COLO668 (cell line): ENCODE data around the gene GPR62.
"Not testable (repeated sequence)": the region's sequence is repeated elsewhere in the genome, so short reads cannot be mapped to it uniquely, and the experiment has no call there.

Experiments used
- DNase-seq: peaks from one replicate; lab custom pipeline; 2025; ENCODE audit not compliant: unreplicated experiment; lab: John Stamatoyannopoulos, UW

Gene GPR62

DNA sequence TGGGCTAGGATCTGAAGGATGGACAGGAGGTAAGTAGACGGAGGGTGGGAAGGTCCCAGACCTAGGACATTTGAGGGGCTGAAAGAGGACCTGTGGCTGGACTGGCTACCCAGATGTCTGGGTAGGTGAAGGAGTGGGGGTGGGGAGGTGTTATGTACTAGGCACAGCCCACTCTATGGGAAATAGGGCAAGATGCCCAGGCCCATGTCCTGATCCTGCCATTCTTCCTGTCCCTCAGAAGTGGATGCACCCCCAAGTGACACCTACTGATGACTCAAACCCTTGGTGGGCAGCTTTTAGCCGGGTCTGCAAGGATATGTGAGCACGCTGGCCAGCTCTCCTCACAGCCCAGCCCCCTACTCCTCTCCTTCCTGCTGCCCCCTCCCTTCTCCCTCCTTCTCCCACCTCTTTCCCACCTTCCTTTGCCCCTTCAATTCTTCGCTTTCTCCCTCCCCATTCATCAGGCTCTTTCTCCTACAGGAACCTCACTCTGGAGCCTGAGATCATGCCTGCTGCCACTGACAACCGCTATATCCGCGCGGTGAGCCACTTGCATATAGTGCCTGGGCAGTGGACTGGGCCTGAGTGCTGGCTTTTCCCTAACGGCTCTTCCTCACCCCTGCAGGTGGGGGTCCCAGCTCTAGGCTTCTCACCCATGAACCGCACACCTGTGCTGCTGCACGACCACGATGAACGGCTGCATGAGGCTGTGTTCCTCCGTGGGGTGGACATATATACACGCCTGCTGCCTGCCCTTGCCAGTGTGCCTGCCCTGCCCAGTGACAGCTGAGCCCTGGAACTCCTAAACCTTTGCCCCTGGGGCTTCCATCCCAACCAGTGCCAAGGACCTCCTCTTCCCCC is 33.3 kb downstream of the GPR62 start:
- DNase-seq = no peak

DNA sequence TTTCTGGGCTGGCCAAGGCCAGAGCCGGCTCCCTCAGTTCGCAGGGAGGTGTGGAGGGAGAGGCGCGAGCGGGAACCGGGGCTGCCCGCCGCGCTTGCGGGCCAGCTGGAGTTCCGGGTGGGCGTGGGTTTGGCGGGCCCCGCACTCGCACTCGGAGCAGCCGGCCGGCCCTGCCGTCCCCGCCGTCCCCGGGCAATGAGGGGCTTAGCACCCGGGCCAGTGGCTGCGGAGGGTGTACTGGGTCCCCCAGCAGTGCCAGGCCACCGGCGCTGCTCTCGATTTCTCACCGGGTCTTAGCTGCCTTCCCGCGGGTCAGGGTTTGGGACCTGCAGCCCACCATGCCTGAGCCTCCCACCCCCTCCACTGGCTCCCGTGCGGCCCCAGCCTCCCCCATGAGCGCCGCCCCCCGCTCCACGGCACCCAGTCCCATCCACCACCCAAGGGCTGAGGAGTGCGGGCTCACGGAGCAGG is 35.4 kb downstream of the GPR62 start:
- DNase-seq = not testable (repeated sequence)

DNA sequence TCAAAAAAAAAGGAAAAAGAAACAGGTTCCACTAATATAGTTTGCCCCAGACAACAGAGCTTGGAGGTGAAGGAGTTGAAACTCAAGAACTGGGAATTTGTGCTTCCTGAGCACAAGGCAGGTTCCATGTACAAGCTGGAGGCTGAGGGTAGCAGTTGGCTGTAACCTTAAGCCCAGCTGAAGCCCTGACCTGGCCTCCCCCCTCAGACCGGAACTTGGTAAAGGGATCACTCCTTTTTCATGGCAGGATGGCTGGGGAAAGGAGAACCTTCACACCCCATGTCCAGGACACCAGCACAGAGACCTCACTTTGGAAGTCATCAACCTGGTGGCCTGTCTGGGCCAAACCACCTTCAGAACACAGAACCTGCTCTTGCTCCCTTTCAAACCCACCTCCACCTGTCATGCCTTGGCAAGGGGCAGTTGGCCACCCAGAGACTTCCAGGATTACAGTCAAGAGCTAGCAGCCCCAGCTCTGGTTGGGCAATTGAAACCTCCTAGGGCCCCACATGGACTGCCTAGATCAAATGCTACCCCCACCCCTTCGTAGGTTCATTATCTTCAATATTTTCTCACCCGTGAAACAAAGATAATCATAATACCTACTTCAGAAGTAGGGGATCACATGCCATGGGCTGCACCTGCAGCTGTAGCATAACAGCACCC is 37.0 kb downstream of the GPR62 start:
- DNase-seq = no peak

DNA sequence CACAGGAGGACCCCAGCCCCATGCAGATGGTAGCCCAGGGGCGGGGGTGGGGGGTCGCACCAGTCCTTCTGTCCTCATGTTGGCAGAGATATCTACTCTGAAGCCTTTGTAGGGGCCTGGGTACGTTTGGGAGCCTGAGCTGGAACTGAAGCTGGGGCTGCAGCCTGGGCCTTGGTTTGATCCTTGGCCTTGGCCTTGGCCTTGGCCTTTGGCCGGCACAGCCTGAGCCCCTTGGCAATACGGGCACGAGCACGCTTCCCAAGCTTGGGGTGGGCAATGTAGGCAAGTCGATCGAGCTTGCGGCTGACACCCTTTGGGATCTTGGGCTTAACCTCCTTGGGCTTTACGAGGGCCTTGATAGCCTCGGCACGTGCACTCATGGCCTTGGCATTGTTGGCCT is 38.5 kb downstream of the GPR62 start:
- not testable (repeated sequence) for DNase-seq

DNA sequence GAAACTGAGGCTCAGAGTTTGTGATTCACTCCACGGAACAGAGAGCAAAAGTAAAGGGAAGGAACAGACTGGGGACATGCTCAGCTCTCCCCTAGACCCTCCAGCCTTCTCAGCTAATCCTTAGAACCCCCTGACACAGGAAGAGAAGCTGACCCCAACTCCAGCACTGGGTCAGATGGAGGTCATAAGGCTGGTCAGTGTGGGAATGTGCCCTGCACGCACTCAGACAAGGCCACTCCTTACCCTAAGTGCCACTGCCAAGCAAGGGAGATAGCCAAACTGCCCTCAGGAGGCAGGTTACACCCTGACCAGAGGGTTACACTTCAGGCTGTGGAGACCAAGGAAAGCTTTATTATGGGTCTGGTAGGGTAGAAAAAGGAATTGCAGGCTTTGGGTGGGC is 39.3 kb downstream of the GPR62 start:
- DNase-seq = no peak

DNA sequence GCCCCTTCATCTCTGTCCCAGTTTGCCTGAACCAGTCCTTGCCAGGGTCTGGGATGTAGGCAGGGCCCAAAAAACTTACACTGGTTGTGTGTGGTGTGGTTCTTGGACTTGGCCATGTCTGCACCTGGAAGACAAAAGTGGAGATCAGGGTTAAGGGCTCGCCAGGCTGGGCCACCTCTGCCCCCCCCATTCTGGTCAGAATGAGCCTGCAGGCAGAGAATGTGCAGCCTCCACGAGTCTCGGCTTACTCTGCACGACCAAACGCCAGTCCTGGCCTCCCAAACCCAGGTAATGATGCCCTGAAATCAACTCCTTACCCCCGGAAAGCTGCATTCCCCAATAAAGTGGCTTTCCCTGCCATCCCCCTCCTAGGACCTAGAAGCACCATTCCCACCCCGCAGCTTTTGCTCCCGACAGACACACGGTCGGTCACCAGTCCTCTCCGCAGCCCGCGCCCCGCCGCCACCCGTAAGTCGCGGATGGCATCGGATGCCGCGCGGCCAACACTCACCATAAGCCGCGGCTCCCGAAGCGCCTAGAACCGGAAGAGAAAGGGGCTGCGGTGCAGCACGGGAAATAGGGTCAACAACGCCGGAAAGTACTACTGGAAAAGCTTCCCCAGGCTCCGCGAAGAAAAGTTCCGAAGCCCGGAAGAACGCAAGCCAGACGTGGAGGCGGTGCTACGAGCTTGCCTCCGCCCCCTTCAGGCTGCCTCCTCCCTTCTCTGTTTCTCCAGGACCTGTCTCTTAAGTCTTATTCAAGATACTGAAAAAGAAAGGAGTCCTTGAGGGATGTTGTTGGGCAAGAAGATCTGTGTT is 40.4 kb downstream of the GPR62 start, which contains the start of gene RPL29:
Gene RPL29, minus strand, starts transcription at position 550 of the 818 bp plus-strand sequence. Its CDS starts 434 bp downstream, at position 116.
- peak; percentile 86 for DNase-seq

DNA sequence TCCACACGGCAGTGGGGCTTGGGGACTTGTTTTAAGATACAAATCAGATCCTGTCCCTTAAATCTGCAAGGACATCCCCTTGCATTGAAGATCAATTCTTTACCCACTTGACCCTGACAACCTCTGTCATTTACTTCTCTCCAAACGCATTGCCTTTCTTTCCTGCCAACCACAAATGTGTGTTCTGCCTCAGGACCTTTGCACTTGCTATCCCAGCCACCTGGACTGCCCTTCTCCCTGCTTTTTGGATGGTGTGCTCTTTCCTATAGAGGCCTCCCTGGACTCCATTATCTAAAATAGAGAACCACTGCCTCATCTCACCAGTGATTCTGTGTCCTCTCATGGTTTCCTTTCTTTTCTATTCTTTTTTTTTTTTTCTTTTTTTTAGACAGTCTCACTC is 42.0 kb downstream of the GPR62 start:
- no peak for DNase-seq

DNA sequence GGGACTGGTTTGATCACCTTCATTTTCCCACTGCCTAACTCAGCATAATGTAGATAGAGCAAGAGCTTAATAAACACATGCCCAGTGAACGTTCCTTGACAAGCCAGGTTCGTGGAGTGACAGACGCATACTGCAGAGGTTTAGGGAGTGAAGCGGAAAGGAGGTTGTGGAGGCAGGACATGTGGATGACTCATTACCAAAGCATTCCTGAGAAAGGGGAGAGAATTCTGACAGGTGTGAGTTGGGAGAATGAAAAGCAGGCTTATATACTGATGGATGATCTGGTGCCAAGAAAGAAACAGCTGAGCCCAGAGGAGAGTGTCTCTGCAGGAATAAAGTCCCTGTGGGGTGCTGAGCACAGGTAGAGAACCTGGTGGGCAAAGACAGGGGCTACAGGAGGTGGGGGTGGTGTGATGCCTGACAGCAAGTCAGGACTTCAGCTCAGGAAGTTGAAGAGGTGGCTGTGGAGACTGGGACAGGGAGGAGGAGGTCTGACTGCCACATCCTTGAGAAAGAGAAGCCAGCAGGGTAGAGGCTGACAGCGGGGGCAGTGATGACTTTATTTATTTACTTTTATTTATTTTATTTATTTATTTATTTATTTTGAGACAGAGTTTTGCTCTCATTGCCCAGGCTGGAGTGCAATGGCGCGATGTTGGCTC is 42.9 kb downstream of the GPR62 start:
- DNase-seq = peak; percentile 13

DNA sequence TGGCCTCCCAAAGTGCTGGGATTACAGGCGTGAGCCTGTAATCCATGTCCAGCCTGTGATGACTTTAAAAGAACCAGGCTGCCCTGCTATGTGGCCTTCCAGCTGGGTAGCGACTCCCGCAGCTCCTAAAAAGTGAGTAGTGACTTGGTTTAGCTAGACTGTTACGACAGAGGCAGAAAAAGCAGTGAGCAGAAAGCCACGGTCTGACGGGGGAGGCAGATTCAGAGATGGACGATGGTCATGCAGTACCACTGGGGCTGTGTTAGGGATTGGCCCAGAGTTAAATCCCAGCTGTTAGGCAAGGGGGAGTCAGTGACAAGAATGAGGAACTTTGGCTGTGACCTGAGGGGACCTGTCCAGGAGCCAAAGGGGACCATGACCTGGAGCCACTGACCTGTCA is 43.6 kb downstream of the GPR62 start:
- DNase-seq = no peak

DNA sequence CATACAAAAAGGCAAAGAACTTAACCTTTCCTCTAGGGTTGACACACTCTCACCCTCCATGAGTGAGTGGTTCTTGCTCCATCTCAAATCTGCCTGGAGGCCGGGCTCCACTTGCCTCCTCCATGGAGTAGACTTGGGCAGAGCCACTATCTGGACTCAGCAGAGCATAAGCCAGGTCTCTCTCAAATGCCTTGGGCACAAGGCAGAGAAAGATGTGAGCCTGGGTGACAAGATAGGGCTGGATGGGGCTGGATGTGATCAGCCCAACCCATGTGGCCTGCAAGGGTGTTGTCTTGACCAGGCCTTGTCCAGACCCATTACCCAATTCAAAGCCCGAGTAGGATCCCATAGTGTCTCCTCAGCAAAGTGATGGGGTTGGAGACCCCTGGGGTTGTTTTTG is 44.7 kb downstream of the GPR62 start:
- no peak for DNase-seq

DNA sequence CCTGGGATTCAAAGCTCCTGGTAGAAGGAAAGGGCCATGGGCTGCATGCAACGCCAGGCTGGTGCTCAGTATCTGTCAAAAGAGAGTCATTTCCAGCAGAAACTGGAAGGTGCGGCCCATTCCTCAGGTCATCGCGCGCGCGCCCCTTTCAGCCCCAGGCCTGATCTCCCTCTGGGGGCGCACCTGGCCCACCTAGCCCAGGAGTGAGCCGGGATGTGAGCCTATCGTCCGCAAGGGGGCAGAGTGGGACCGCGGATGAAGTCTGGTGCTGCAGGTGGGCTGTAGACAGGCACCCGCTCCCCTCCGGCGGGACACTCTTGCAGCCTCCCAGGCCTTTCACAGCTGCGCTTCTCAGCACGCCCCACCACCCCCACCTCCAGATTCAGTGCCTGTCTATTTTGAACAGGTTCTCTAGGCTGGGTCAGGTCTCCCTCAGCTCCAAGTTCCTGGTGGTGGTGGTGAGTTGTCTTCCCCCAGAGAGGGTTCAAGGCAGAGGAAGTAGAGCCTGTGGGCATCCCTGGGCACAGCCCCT is 46.3 kb downstream of the GPR62 start:
- DNase-seq = peak; percentile 74

DNA sequence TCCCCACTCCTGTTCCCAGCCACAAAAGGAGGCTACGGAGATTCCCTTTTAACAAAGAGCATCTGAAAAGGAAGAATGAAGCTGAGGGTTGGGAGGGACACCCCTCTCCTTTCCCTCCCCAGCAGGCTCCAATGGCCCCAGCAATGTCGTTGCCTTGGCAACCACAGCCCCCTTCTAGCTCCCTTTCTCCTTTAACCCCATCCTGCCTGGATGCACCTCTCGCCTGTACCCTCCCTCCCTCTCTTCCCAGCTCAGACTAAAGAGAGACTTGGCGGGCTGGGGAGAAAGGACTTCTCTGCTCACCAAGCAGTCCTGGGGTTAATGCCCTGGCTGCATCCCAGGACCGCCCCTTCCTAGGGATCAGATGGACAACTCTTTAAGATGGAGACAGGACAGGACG is 47.6 kb downstream of the GPR62 start:
- no peak for DNase-seq

DNA sequence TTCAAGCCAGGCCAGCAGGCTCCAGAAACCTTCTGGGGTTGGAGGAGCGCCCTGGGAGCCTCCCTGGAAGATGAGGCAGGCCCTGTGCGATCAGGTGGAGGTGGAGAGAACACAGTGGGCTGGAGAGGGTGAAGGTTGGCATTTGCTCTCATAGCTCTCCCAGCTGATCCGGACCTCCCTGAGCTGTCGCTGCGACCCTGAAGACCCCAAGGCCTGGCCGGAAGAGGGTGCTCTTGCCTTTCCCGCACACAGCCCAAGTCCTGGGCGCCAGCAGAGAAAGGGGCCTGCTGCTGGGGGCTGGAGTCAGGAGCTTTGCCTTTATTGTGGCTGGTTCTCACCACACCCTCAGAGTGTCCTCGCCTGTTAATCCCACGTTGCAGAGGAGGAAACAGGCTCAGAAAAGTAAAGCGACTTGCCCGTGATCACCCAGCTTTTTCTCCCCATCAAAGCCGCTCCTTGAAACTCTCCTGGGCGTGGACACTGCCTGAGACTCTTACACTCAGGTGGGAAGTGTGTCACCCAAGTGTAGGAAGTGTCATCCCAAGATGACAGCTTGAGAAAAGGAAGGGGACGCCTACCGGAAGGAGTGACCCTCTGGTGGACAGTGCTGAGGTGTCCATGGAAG is 49.1 kb downstream of the GPR62 start:
- peak; percentile 5 for DNase-seq

DNA sequence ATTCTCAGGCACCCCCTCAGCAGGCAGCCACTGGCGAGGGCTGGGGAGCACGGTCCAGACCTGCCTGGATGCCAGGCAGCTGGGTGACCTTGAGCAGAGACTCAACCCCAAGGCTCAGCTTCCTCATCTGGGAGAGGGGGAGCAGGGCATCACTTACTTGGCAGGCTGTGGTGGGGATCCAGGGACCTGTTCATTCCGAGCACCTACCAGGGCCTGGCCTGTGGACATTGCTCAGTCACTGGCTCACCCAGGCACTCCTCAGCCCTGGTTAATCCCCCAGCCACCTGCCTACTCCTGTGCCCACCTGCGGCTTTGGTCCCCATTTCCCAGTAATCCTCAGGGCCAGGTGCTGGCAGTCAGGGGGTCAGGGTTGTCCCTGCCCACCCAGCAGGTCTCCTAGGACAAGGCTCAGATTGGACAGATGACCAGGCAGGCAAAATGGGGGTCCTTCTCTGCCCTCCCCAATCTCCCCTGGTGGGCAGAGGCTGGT is 49.8 kb downstream of the GPR62 start:
- no peak for DNase-seq

DNA sequence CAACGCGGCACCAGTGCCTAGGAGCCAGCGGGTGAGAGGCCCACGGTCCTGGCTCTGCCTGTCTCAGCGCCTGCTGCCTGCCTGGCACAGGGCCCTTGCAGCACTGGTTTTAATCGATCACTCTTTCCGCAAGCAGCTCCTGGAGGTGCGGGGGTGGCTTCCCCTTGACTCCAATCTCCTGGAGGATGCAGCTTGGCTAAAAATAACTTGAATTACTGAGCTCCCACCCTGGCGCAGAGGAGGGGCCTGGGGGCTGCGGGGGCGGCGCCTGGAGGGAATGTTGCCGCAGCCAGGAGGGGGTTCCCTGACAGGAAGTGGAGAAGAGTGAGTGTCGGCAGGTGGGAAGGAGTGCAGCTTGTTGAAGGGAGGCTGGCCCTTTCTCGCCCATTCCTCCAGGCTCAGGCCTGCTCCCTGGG is 50.4 kb downstream of the GPR62 start:
- no peak for DNase-seq

DNA sequence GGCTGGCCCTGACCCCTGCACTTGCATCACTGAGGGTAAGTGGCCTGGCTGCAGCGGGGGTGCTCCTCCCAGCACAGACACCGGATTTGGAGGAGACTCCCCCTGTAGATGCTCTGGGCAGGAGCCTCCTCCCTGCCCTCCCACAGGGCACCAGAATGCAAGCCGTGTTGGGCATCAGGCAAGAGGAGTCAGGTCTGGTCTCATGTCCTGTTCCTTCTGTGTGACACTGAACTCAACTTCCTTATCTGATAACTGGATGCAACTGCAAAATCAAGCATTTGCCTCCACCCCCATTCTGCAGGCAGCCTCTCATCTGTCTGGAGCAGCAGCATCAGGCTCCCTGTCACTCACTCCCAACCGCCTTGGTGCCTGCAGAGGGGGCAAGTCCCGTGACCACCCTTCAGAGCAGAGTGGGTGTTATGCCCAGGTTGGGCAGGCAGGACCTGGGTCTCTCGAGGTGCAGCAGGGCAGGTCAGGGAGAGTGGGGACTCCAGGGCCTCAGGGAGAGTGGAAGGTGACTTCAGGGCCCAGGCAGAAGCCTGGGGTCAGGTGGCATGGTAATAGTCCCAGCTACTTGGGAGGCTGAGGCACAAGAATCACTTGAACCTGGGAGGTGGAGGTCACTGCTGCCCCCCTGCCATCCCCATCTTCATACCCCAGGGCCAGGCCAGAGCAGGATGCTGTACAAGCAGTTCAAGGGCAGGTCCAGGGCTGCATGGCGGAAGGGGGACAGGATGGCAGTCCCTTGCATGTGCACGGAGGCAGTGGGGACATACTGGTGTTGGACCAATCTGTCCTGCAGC is 51.0 kb downstream of the GPR62 start:
- DNase-seq = no peak

DNA sequence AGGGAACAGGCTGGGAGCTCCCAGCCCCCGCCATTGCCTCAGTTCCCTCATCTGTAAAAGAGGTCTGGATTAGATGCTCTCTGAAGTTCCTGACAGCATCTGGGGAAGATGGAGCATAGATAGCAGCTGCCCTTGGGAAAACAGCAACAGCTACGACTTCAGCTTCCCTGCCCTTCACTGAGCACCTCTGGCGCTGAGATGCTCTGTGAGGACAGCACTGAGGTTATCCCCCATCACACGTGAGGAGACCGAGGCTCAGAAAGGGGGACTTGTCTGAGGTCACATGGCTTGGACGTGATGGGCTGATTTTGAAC is 51.6 kb downstream of the GPR62 start:
- no peak for DNase-seq
